HG03196 (cell line): Measurements from ENCODE around the gene SAMD3.
"Not testable (repeated sequence)": the region's sequence is repeated elsewhere in the genome, so short reads cannot be mapped to it uniquely, and the experiment has no call there.

Experiments
- ATAC-seq: cut with Tn5 transposase; IDR thresholded peaks from one replicate; pipeline ENCODE4 v1.9.1; 2021; ENCODE audit not compliant: unreplicated experiment

The SAMD3 gene

GRCh38 chr6:130182466-130182865 is 40.3 kb downstream of the SAMD3 start:
- no peak for ATAC-seq

- no peak for ATAC-seq
Measured at GRCh38 chr6:130178692-130179091, 44.1 kb downstream of the SAMD3 start.

- ATAC-seq, result no peak
Measured at GRCh38 chr6:130176378-130176777, 46.4 kb downstream of the SAMD3 start.

- not testable (repeated sequence) for ATAC-seq
Measured at GRCh38 chr6:130173377-130174004, 49.3 kb downstream of the SAMD3 start.

- ATAC-seq, result not testable (repeated sequence)
Measured at GRCh38 chr6:130170160-130170559, 52.6 kb downstream of the SAMD3 start.

- ATAC-seq, result no peak
Measured at GRCh38 chr6:130167655-130168054, 55.1 kb downstream of the SAMD3 start.

GRCh38 chr6:130164251-130164650 is 58.5 kb downstream of the SAMD3 start:
- ATAC-seq, result no peak

- ATAC-seq, result no peak
Measured at GRCh38 chr6:130163266-130163665, 59.5 kb downstream of the SAMD3 start.

GRCh38 chr6:130162421-130162820 is 60.3 kb downstream of the SAMD3 start:
- ATAC-seq, result no peak

GRCh38 chr6:130161683-130162404 is 60.9 kb downstream of the SAMD3 start:
- no peak for ATAC-seq

- no peak for ATAC-seq
Measured at GRCh38 chr6:130159956-130160355, 62.8 kb downstream of the SAMD3 start.

GRCh38 chr6:130158548-130158947 is 64.2 kb downstream of the SAMD3 start:
- no peak for ATAC-seq

GRCh38 chr6:130158056-130158455 is 64.7 kb downstream of the SAMD3 start:
- no peak for ATAC-seq

- no peak for ATAC-seq
Measured at GRCh38 chr6:130156908-130157307, 65.8 kb downstream of the SAMD3 start.

- ATAC-seq, result no peak
Measured at GRCh38 chr6:130152908-130153510, 69.7 kb downstream of the SAMD3 start.

GRCh38 chr6:130150906-130151305 is 71.8 kb downstream of the SAMD3 start:
- no peak for ATAC-seq

GRCh38 chr6:130149016-130149415 is 73.7 kb downstream of the SAMD3 start:
- not testable (repeated sequence) for ATAC-seq

- ATAC-seq, result no peak
Measured at GRCh38 chr6:130148181-130148580, 74.6 kb downstream of the SAMD3 start.

- ATAC-seq, result no peak
Measured at GRCh38 chr6:130147111-130147510, 75.6 kb downstream of the SAMD3 start.

GRCh38 chr6:130143709-130144108 is 79.0 kb downstream of the SAMD3 start:
- no peak for ATAC-seq

GRCh38 chr6:130140084-130140483 is 82.7 kb downstream of the SAMD3 start:
- no peak for ATAC-seq

GRCh38 chr6:130138909-130139242 is 83.9 kb downstream of the SAMD3 start:
- ATAC-seq, result peak; percentile 27
